Gastrocnemius medialis (tissue), 4 donors: ENCODE data around the gene SMO.
"Not testable (repeated sequence)": the region's sequence is repeated elsewhere in the genome, so short reads cannot be mapped to it uniquely, and the experiment has no call there.

ENCODE experiments used
- CTCF ChIP-seq, 5 experiments: fragments of 450-650 bp in 3 of 5; fragments of 200-600 bp in 2 of 5; sonication (generic) in 2 of 5; IDR thresholded peaks in 4 of 5; conservative IDR thresholded peaks in 1 of 5; 1 replicate in 4 of 5; 2 replicates in 1 of 5; pipeline ENCODE4 v1.5.1; 2016 to 2019; ENCODE audit warnings: antibody characterized with exemption in 5 of 5, mild to moderate bottlenecking in 3 of 5, moderate library complexity in 3 of 5
- POLR2A ChIP-seq, 2 donors: fragments of 450-650 bp; IDR thresholded peaks; one replicate each; pipeline ENCODE4 v1.6.1; 2017; ENCODE audit warnings: antibody characterized with exemption in 2 of 2, mild to moderate bottlenecking in 2 of 2, moderate library complexity in 2 of 2

- TF ChIP-seq POLR2A (IDR thresholded peaks at IDR 0.05); CTCF (IDR thresholded peaks at IDR 0.05 in 4 of 5, conservative IDR thresholded peaks at IDR 0.05 in 1 of 5): not testable (repeated sequence)
These were observed 27.8 kb downstream of the SMO start for GRCh38 chr7:129216101-129216715.
